Body of pancreas (tissue), 4 donors: ENCODE results near the gene TMOD2.

Experiments
- CTCF ChIP-seq, 7 experiments: fragments of 450-650 bp in 4 of 7; fragments of 200-600 bp in 3 of 7; sonication (generic) in 3 of 7; IDR thresholded peaks; one replicate each; pipeline ENCODE4 v1.5.1; 2016 to 2019; ENCODE audit warnings: antibody characterized with exemption in 7 of 7
- POLR2A ChIP-seq, 3 donors: fragments of 450-650 bp; IDR thresholded peaks; one replicate each; pipeline ENCODE4 v1.6.1; 2016; ENCODE audit warnings: antibody characterized with exemption in 3 of 3, mild to moderate bottlenecking in 2 of 3

GRCh38 chr15:51830276-51830806 is 78.9 kb downstream of the TMOD2 start:
- TF ChIP-seq CTCF (IDR thresholded peaks at IDR 0.05) (no peak), POLR2A (IDR thresholded peaks at IDR 0.05) (no peak)
